ENCODE results near the gene ERI3.

DNA sequence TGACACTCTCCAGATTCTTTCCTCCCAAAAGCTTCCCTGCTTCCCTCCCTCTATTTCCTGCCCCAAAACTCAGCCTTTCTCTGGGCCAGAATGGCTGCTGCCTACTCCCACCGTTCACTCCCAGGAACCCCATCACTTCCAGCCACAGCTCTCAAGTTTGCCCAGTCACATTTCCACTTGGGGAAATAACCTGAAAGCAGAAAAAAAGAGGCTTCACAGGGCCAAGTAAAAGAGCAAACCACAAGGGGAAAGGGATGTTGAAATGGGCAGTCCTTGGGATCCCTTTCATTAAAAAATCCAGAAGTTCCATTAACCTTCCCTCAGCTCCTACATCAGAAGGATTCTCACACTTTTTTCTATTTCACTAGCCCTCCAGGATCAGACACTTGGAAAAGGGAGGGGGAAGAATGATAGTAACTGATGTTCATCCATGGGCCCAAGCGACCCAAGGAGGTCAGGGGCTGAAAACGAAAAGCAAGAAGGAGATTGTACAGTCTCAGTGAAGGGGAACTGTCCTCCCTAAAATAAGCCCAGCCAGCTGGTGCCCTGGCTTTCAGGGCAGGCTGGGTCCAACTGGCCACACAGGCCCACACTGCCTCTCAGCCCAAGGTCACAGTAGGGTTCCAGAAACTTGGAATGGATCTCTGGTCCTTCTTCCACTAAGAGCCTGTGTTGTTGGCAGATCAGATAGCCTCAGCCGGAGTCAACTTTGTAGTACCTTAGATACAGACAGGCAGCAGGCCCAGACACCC lies 92.1 kb downstream of the ERI3 start:
- TF ChIP-seq, protein P1, sequence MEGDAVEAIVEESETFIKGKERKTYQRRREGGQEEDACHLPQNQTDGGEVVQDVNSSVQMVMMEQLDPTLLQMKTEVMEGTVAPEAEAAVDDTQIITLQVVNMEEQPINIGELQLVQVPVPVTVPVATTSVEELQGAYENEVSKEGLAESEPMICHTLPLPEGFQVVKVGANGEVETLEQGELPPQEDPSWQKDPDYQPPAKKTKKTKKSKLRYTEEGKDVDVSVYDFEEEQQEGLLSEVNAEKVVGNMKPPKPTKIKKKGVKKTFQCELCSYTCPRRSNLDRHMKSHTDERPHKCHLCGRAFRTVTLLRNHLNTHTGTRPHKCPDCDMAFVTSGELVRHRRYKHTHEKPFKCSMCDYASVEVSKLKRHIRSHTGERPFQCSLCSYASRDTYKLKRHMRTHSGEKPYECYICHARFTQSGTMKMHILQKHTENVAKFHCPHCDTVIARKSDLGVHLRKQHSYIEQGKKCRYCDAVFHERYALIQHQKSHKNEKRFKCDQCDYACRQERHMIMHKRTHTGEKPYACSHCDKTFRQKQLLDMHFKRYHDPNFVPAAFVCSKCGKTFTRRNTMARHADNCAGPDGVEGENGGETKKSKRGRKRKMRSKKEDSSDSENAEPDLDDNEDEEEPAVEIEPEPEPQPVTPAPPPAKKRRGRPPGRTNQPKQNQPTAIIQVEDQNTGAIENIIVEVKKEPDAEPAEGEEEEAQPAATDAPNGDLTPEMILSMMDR (IDR thresholded peaks at IDR 0.05), result no peak
- TF ChIP-seq POLR2AphosphoS5 (IDR thresholded peaks at IDR 0.05) (no peak), POLR2A (IDR thresholded peaks at IDR 0.05) (no peak), EP300 (IDR thresholded peaks at IDR 0.05; ENCODE audit: low read depth) (no peak)
